GM15510 (cell line): ENCODE measurements around the gene SPATS2L.
A peak's percentile ranks its signal among the peaks of the same experiment; 100 is the strongest.

Source experiments
- POLR2A ChIP-seq: IDR thresholded peaks from 3 replicates; pipeline ENCODE4 v1.6.1; 2011; ENCODE audit warnings: borderline replicate concordance; ENCODE audit not compliant: insufficient read length; ENCODE audit errors: extremely low read depth

SPATS2L gene

GRCh38 chr2:200509612-200510433 is 203.3 kb downstream of the SPATS2L start, which contains the start of gene KCTD18:
KCTD18 (minus strand) TSS chr2:200510068; CDS start chr2:200507016, 3,052 bp downstream.
- TF ChIP-seq POLR2A: peak; percentile 83

DNA sequence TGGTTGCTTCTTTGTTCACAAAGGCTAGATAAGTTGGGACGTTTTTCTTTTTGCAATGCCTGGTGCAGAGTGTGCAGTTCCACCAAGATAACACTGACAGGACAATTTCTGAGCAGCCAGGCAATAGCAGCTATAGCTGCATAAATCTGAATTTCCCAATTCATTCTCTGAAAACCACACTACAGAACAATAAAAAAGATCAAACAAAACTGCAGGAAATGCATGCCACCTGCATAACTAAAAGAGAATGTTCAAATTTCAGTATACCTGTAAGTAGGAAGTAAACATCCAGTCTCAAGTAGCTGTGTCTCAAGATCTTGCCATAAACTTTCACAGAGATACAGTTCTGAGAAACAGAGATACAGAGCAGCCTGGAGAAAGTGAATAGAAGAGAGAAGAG is 208.7 kb downstream of the SPATS2L start:
- TF ChIP-seq POLR2A: no peak

DNA sequence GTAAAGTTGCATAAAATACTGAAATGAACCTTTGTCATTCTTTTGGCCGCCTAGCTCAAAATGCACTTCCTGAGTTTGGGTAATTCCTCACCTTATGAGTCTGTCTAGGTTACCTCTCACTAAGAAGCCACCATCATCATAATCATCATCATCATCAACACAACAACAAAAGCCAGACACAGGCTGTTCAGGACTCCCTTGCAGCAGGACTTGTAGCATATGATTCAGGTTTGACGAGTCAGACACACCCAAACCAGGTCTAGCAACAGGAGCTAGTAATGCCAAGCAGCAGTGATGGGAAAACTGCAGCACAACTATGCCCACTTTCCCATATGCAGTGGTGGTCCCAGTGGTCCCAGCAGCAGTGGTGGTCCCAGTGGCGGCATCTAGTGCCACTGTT is 216.7 kb downstream of the SPATS2L start:
- no peak for TF ChIP-seq POLR2A

DNA sequence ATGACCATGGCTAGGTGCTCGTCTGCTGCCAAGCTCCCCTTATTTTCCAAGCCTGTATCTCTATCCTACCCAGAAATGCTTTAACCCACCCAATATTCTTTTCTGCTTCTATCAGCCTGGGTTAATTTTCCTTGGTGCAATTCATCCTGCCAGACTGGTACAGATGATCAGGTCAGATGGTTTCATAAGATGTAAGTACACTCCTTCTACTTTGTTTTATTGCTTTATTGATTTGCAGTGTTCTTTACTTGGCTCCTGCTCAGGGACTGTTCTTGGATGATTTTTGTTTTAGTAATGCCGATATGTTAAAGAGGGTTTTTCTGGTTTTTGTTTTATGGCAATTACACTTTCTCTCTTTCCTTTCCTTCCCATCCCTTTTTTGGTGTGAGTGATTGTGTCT is 217.1 kb downstream of the SPATS2L start:
- TF ChIP-seq POLR2A: no peak

DNA sequence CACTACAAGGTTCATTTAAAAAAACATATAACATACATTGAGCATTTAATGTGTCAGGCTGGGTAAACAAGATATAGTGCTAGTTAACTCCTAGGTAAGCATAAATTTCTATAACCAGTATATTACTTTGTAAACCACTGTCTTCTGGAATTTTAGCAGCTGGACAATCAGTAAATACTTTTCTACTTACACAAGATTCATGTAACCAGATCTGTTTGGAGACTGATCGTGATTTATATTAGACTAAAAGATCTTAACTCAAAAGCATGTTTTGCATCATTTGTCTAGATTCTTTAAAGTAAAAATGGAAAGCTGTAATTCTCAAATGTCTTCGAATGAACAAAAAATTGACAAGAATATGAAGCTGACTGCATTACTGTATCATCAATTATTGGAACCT is 218.6 kb downstream of the SPATS2L start:
- TF ChIP-seq POLR2A: no peak

DNA sequence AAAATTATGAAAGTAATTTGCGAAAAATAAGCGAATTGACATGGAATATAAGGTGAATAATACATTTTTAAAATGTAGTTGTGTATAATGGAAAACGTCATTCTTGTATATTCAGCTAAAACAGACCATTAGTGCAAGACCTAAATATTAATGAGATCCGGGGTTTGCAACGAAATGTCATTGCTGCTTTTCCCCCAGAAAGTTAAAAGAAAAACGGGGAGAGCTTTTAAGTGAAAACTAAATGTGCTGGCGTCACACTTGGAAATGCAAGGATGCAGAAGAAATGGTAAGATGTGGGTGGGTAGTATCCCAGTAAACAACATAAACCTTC is 219.0 kb downstream of the SPATS2L start:
- no peak for TF ChIP-seq POLR2A

DNA sequence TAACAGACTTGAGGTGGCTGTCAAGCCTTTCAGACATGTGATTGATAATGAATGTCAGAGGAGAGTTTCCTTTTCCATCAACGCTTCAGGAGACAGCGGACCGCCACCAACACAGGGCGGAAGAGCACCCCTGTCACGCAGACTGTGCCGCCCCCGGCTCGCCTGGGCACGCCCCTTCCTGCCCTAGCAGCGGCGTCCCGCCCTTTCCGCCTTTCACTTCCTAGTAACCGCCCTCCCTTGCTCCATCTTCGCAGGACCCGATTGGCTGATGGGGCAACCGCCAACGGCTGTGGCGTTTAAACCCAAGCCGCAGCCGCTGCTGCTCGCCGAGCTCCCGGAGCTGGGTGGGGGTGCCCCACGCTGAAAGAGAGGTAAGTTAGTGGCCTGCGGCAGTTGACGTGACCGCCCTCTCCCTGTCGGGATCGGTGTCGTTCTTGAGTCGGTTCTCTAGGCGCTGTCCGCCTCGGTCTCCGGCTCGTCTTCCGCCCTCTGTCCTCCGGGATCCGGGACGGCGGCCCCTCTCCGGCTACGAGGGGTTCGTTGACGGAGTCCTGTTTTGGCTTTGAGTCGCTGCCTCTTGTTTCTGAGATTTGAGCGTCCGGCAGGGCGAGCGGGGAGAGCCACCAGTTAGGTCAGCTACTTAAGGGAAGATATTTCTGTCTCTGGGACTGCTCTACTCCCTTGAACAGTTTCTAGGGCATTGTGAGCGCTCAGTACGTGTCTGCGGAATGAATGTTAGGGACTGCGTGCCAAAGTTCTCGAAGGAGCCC is 219.6 kb downstream of the SPATS2L start, which contains the start of gene SGO2:
TSS of gene SGO2 (plus strand) at position 326 of the 770 bp plus-strand sequence. CDS start 6,769 bp downstream, outside the sequence.
- peak; percentile 81 for TF ChIP-seq POLR2A

DNA sequence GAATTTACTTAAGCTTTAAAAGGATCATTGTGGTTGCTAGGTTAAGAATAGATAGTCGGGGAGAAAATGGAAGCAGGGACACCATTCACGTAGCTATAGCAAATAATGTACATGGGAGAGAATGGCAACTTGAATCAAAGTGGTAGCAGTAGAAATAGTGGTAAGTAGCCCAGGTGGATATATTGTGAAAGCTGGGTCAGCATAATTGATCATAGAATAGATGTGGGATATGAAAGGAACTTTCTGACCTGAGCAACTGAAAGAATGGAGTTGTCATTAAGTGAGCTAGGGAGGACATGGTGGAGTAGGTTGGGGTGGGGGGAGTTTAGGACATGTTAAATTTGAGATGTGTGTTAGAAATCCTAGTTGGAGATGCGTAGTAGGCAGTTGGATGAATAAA is 221.7 kb downstream of the SPATS2L start:
- no peak for TF ChIP-seq POLR2A
